ENCODE measurements around the gene FUCA2. TPM values are rescaled to one million over a fixed set of nuclear protein-coding genes. Genes with fewer than 3 reads are reported as not detected.

Gene FUCA2
- total and polyA plus RNA-seq, 11 donors = 18.0 to 68.6 (median 34.8) TPM

Other genes starting within 250 kb of the FUCA2 start
- 1 to 10 TPM in 7 of 9 donors, under 1 TPM in 2; 0.75 to 3.0 (median 1.4) TPM for gene ADAT2, start 61.0 kb downstream of the FUCA2 start, total RNA-seq
- gene ADAT2, start 61.0 kb downstream of the FUCA2 start, polyA plus RNA-seq = 1 to 10 TPM; 1.5 to 2.0 TPM
- 10 to 100 TPM; 13.4 to 24.9 (median 21.0) TPM for gene PEX3, start 60.9 kb downstream of the FUCA2 start, total RNA-seq
- gene PEX3, start 60.9 kb downstream of the FUCA2 start, polyA plus RNA-seq = 10 to 100 TPM in 1 of 2 donors, 1 to 10 TPM in 1; 6.4 to 11.0 TPM
- 100 to 1,000 TPM in 1 of 9 donors, 10 to 100 TPM in 8; 47.8 to 101 (median 68.3) TPM for gene PHACTR2, start 166.2 kb upstream of the FUCA2 start, total RNA-seq
- gene PHACTR2, start 166.2 kb upstream of the FUCA2 start, polyA plus RNA-seq = 10 to 100 TPM; 10.2 to 17.9 TPM